HepG2 (cell line): ENCODE results near the gene PRR36. TPM values are rescaled to one million over a fixed set of nuclear protein-coding genes. Genes with fewer than 3 reads are reported as not detected.
"Not testable (repeated sequence)": the region's sequence is repeated elsewhere in the genome, so short reads cannot be mapped to it uniquely, and the experiment has no call there.

ENCODE experiments used
- ATAC-seq: fragments of 200-7000 bp; cut with Tn5 transposase; 3 replicates; pipeline ENCODE4 v1.9.1; 2020; ENCODE audit warnings: mild to moderate bottlenecking, moderate library complexity
- BruUV-seq: library from RNA; stranded (reverse); fragments of 400-500 nt; replicated peaks from 2 replicates; lab custom pipeline; 2021; lab: Mats Ljungman, UMichigan
- CTCF ChIA-PET: fragments of 300-600 bp; formaldehyde crosslinking; extraction: SDS; loops from one replicate; lab custom pipeline; 2021; ENCODE audit warnings: low total read pairs, inconsistent platforms, low intra/inter-chr PET ratio; lab: Yijun Ruan, JAX
- POLR2A ChIA-PET: fragments of 350-600 bp; sonication (Branson Sonifier 250); formaldehyde crosslinking; loops from one replicate; lab custom pipeline; 2020; ENCODE audit warnings: antibody characterized with exemption, inconsistent platforms; lab: Yijun Ruan, JAX
- DNase-seq: peaks from one replicate; pipeline ENCODE4 v3.0.0-alpha.2; 2015; ENCODE audit warnings: low spot score
- FAIRE-seq: peaks from 3 replicates; lab custom pipeline; 2011; peaks lifted over from hg19 to GRCh38; lab: Jason Lieb, UNC
- H2AFZ ChIP-seq: one replicate; pipeline ENCODE4 v1.6.1; 2011; ENCODE audit warnings: low read length, inconsistent platforms
- H3K27ac ChIP-seq: fragments of 300-600 bp; 3 replicates; pipeline ENCODE4 v1.8.0; 2011; ENCODE audit warnings: mixed run types, mild to moderate bottlenecking, mixed read lengths, low read length, inconsistent platforms; ENCODE audit not compliant: insufficient read depth; ENCODE audit errors: extremely low read length
- H3K27me3 ChIP-seq, 2 experiments: fragments of 200-600 bp in 1 of 2; 2 replicates in 1 of 2; 3 replicates in 1 of 2; pipeline versions ENCODE4 v1.6.0 to v1.8.0; 2011; ENCODE audit warnings: low read length in 2 of 2, mild to moderate bottlenecking in 2 of 2, moderate library complexity in 2 of 2, inconsistent platforms in 1 of 2; ENCODE audit not compliant: insufficient read depth in 2 of 2, control insufficient read depth in 1 of 2
- H3K36me3 ChIP-seq, 2 experiments: fragments of 200-600 bp in 1 of 2; replicated peaks in 1 of 2; 2 replicates in 1 of 2; 3 replicates in 1 of 2; pipeline versions ENCODE4 v1.5.1 to v1.8.0; 2011; ENCODE audit warnings: low read length in 2 of 2, inconsistent platforms in 1 of 2; ENCODE audit not compliant: insufficient read depth in 2 of 2, control insufficient read depth in 1 of 2
- H3K4me1 ChIP-seq: 2 replicates; pipeline ENCODE4 v1.5.1; 2012; ENCODE audit warnings: low read length, inconsistent platforms; ENCODE audit not compliant: insufficient read depth
- H3K4me2 ChIP-seq: 2 replicates; pipeline ENCODE4 v1.6.0; 2011; ENCODE audit warnings: low read depth, low read length, inconsistent platforms
- H3K4me3 ChIP-seq, 3 experiments: fragments of 200-600 bp in 1 of 3; sonication (generic), shearing (Covaris generic) in 1 of 3; replicated peaks in 1 of 3; 2 replicates each; pipeline ENCODE4 v1.5.1; 2011 to 2016; ENCODE audit warnings: low read length in 3 of 3, inconsistent platforms in 2 of 3, low read depth in 2 of 3, mild to moderate bottlenecking in 2 of 3, control low read depth in 1 of 3, mixed read lengths in 1 of 3; ENCODE audit not compliant: insufficient read depth in 1 of 3
- H3K79me2 ChIP-seq: one replicate; pipeline ENCODE4 v1.6.1; 2011; ENCODE audit warnings: low read length, inconsistent platforms; ENCODE audit not compliant: insufficient read depth
- H3K9ac ChIP-seq: 2 replicates; pipeline ENCODE4 v1.6.0; 2011; ENCODE audit warnings: mild to moderate bottlenecking, low read depth, low read length, inconsistent platforms; ENCODE audit not compliant: insufficient read depth
- H3K9me3 ChIP-seq: 2 replicates; pipeline ENCODE4 v1.5.1; 2012; ENCODE audit warnings: mild to moderate bottlenecking, low read length
- H4K20me1 ChIP-seq: 2 replicates; pipeline ENCODE4 v1.6.0; 2011; ENCODE audit warnings: inconsistent platforms, mild to moderate bottlenecking, low read length, moderate library complexity; ENCODE audit not compliant: insufficient read depth
- AGO2 ChIP-seq: fragments of 200-400 bp; formaldehyde crosslinking; optimal IDR thresholded peaks from 2 replicates; pipeline ENCODE3; 2017; ENCODE audit warnings: mild to moderate bottlenecking, low read depth, low read length, moderate library complexity
- CENPT ChIP-seq: sonication (generic); formaldehyde crosslinking; IDR thresholded peaks from 2 replicates; pipeline ENCODE4 v1.8.0; 2022; ENCODE audit warnings: low read depth, mild to moderate bottlenecking, moderate library complexity, missing genetic modification reagents
- NONO ChIP-seq, 2 experiments: fragments of 450-650 bp in 1 of 2; sonication (generic) in 1 of 2; formaldehyde crosslinking in 1 of 2; IDR thresholded peaks in 1 of 2; conservative IDR thresholded peaks in 1 of 2; 2 replicates each; pipeline versions ENCODE4 v1.6.1 to v1.8.0; 2017 to 2022; ENCODE audit warnings: mild to moderate bottlenecking in 1 of 2, missing genetic modification reagents in 1 of 2, moderate library complexity in 1 of 2
- RBFOX2 ChIP-seq: fragments of 200-400 bp; formaldehyde crosslinking; IDR thresholded peaks from 2 replicates; pipeline ENCODE4 v1.6.1; 2017; ENCODE audit warnings: low read depth, mild to moderate bottlenecking, low read length
- TCF7L2 ChIP-seq: IDR thresholded peaks from 2 replicates; pipeline ENCODE4 v1.6.1; 2011; ENCODE audit warnings: mild to moderate bottlenecking, low read depth, low read length, moderate library complexity
- ZBTB38 ChIP-seq: sonication (generic); formaldehyde crosslinking; IDR thresholded peaks from 2 replicates; pipeline ENCODE4 v1.5.1; 2020; ENCODE audit warnings: mild to moderate bottlenecking, missing genetic modification reagents
- ZMYM2 ChIP-seq: sonication (generic); formaldehyde crosslinking; IDR thresholded peaks from 2 replicates; pipeline ENCODE4 v1.8.0; 2022; ENCODE audit warnings: mild to moderate bottlenecking, missing genetic modification reagents
- WGBS: methylation state at CpG from one replicate; pipeline ENCODE4 v1.1.6; 2017; ENCODE audit warnings: low lambda C conversion rate; 5-methylcytosine and 5-hydroxymethylcytosine counted together
- in situ Hi-C: cut with HindIII; loops from 2 replicates; pipeline ENCODE4 v1.10.0; 2017; ENCODE audit warnings: low pct_unique_long_range_greater_than_20kb; ENCODE audit not compliant: extremely low pct_ligation_motif_present
- intact Hi-C: fragments of 100-400 bp; cut with micrococcal nuclease; formaldehyde crosslinking; loops from one replicate; pipeline ENCODE4 v1.10.0; 2022; ENCODE audit not compliant: unreplicated experiment
- polyA plus RNA-seq, 8 experiments: library from polyadenylated mRNA; depleted of rRNA in 3 of 8; stranded (reverse) in 7 of 8; unstranded in 1 of 8; fragments of >200 nt; fragmentation: Illumina TruSeq in 4 of 8; extraction: Trizol in 4 of 8; gene quantifications; 2 replicates each; pipeline versions ENCODE4 v1.2.1 to v1.2.3, GENCODE V29; 2011 to 2016; ENCODE audit warnings: low read depth in 4 of 8, missing spikeins in 1 of 8, mixed read lengths in 1 of 8; ENCODE audit not compliant: insufficient read depth in 1 of 8
- total RNA-seq, 5 experiments: library from RNA; depleted of rRNA; stranded (reverse); fragments of >200 nt; fragmentation: Illumina TruSeq; extraction: Trizol; gene quantifications; 2 replicates each; pipeline ENCODE4 v1.2.3, GENCODE V29; 2016; ENCODE audit warnings: low read depth in 1 of 5
- TF ChIP-seq, protein P1 (sequence below): sonication (generic); formaldehyde crosslinking; IDR thresholded peaks from 2 replicates; pipeline ENCODE4 v1.8.1; 2022; ENCODE audit warnings: low read depth, mild to moderate bottlenecking, missing genetic modification reagents
- TF ChIP-seq, protein P2 (sequence below): sonication (generic); formaldehyde crosslinking; IDR thresholded peaks from 2 replicates; pipeline ENCODE4 v1.4.0; 2020; ENCODE audit warnings: missing genetic modification reagents

The PRR36 gene
- total and polyA plus RNA-seq, 2 of the 13 experiments (the other 11 are each of a cell fraction or from before 2014, with no cell fraction given) = 0.07 to 0.17 TPM

DNA sequence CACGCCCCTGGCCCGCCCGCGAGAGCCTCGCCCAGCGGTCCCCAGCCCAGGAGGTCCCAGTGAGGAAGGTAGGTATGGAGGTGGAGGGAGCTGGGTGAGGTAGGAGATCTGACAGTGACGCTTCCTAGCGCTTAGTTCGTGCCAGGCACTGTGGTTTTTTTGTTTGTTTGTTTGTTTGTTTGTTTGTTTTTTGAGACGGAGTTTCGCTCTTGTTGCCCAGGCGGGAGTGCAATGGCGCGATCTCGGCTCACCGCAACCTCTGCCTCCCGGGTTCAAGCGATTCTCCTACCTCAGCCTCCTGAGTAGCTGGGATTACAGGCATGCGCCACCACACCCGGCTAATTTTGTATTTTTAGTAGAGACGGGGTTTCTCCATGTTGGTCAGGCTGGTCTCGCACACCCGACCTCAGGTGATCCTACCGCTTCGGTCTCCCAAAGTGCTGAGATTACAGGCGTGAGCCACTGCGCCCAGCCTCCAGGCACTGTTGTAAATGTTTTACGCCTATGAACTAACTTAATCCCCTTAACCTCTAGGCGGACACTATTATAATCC is 43.9 kb upstream of the PRR36 start:
- POLR2A ChIA-PET = interaction anchor here (0.7 to 6.4 kb wide), 8 partner anchors 10 to 49 kb away, joined by 3 to 85 read pairs (median 32); partner anchors contain the start of genes LRRC8E, MAP2K7 and TIMM44
- BruUV-seq, in situ Hi-C loops, H3K9ac ChIP-seq, H4K20me1 ChIP-seq, H2AFZ ChIP-seq, DNase-seq, CTCF ChIA-PET, FAIRE-seq, intact Hi-C loops, ATAC-seq, H3K9me3 ChIP-seq, H3K79me2 ChIP-seq, H3K27me3 ChIP-seq: not testable (repeated sequence)
- 0 out of 6 replicates have a peak overlapping the region, but pooled peaks of 1 of the 3 experiments have one; percentile 85 for H3K4me3 ChIP-seq
- peaks cover 5 to 10% of the 10 kb centered on the region in 2 experiments; a peak in 2 of 5 replicates for H3K36me3 ChIP-seq
- TF ChIP-seq CENPT (CRISPR knock-in tag) (0 out of 2 replicates have a peak, but pooled peaks have one; percentile 4), ZMYM2 (CRISPR knock-in tag) (peak; percentile 67; the same call in 1 of the 2 replicates)
- WGBS = 96% methylated on average over 29 of the region's 29 CpGs
- peak overlapping the region; percentile 92 for H3K27ac ChIP-seq
- peak overlapping the region; percentile 91; the same call in 1 of the 2 replicates for H3K4me2 ChIP-seq
- H3K4me1 ChIP-seq = peaks cover 41% of the 10 kb centered on the region

DNA sequence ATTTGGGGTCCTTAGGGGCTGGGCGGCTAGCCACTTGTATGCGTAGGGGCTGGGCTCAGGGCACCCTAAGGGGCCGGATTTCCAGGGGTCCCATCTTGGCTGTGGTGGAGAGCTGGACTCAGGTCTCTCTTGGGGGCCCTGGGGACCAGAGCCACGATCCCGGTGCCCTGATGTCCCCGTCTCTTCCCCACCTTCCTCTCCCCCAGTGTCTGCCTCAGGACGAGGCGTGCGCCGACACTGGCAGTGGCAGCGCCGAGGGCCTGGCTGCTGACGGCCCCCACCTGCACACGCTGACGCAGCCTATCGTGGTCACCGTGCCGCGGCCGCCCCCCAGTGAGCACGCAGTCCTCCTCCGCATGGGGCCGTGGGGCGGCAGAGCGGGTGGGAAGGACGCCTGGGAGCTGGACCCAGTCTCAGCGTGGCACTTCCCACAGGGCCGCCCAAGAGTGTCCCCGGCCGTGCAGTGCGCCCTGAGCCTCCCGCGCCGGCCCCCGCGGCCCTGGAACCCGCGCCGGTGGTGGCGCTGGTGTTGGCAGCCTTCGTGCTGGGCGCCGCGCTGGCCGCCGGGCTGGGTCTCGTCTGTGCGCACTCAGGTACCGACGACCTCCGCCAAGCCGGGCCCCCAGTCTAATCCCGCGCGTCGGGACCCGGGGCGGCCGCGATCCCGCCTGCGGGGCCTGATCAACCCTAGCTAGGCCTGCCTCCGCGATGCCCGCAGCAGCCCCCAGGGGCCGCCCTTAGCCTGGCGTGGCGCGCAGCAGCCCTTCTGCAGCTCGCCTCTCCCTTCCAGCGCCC is 43.3 kb upstream of the PRR36 start:
- intact Hi-C loops (no loop called here), in situ Hi-C loops (no loop called here)
- Histone ChIP-seq H3K4me3 (peak overlapping the region; percentile 40 to 70 (median 57); a peak in 4 of 6 replicates), H3K4me1 (peaks cover 41% of the 10 kb centered on the region), H3K27ac (peak overlapping the region; percentile 30), H3K27me3 (no peaks in the 10 kb centered on the region; a peak in 1 of 5 replicates), H4K20me1 (peaks cover 5% of the 10 kb centered on the region; the same call in 1 of the 2 replicates), H3K79me2 (no peaks in the 10 kb centered on the region), H3K4me2 (peak overlapping the region; percentile 89), H3K9me3 (no peaks in the 10 kb centered on the region), H3K9ac (0 out of 2 replicates have a peak overlapping the region, but pooled peaks have one; percentile 49), H3K36me3 (peaks cover 5 to 10% of the 10 kb centered on the region in 2 experiments; a peak in 1 of 5 replicates), H2AFZ (no peak overlapping the region)
- ChIA-PET CTCF (no interaction called here), POLR2A (interaction anchor here (1.1 to 6.4 kb wide), 6 partner anchors 9 to 49 kb away, joined by 3 to 85 read pairs (median 54); partner anchors contain the start of genes LRRC8E, MAP2K7 and TIMM44)
- DNase-seq = no peak
- 93% methylated on average over 38 of the region's 71 CpGs for WGBS
- BruUV-seq = no TSS peak
- FAIRE-seq = no peak
- no peak for ATAC-seq
- TF ChIP-seq TCF7L2 (no peak), ZBTB38 (CRISPR knock-in tag) (0 out of 2 replicates have a peak, but pooled peaks have one; percentile 78), AGO2 (peak; percentile 71), NONO (IDR thresholded peaks at IDR 0.05) (no peak), NONO (CRISPR knock-in tag; conservative IDR thresholded peaks at IDR 0.05) (0 out of 2 replicates have a peak, but pooled peaks have one; percentile 28), RBFOX2 (peak; percentile 26; the same call in 1 of the 2 replicates)
- TF ChIP-seq, protein P1, sequence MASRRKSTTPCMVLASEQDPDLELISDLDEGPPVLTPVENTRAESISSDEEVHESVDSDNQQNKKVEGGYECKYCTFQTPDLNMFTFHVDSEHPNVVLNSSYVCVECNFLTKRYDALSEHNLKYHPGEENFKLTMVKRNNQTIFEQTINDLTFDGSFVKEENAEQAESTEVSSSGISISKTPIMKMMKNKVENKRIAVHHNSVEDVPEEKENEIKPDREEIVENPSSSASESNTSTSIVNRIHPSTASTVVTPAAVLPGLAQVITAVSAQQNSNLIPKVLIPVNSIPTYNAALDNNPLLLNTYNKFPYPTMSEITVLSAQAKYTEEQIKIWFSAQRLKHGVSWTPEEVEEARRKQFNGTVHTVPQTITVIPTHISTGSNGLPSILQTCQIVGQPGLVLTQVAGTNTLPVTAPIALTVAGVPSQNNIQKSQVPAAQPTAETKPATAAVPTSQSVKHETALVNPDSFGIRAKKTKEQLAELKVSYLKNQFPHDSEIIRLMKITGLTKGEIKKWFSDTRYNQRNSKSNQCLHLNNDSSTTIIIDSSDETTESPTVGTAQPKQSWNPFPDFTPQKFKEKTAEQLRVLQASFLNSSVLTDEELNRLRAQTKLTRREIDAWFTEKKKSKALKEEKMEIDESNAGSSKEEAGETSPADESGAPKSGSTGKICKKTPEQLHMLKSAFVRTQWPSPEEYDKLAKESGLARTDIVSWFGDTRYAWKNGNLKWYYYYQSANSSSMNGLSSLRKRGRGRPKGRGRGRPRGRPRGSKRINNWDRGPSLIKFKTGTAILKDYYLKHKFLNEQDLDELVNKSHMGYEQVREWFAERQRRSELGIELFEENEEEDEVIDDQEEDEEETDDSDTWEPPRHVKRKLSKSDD (CRISPR knock-in tag) = 0 out of 2 replicates have a peak, but pooled peaks have one; percentile 12
- TF ChIP-seq, protein P2, sequence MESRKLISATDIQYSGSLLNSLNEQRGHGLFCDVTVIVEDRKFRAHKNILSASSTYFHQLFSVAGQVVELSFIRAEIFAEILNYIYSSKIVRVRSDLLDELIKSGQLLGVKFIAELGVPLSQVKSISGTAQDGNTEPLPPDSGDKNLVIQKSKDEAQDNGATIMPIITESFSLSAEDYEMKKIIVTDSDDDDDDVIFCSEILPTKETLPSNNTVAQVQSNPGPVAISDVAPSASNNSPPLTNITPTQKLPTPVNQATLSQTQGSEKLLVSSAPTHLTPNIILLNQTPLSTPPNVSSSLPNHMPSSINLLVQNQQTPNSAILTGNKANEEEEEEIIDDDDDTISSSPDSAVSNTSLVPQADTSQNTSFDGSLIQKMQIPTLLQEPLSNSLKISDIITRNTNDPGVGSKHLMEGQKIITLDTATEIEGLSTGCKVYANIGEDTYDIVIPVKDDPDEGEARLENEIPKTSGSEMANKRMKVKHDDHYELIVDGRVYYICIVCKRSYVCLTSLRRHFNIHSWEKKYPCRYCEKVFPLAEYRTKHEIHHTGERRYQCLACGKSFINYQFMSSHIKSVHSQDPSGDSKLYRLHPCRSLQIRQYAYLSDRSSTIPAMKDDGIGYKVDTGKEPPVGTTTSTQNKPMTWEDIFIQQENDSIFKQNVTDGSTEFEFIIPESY (CRISPR knock-in tag) = peak; percentile 94
